ENCODE data around the gene CLUH.

The CLUH gene

DNA sequence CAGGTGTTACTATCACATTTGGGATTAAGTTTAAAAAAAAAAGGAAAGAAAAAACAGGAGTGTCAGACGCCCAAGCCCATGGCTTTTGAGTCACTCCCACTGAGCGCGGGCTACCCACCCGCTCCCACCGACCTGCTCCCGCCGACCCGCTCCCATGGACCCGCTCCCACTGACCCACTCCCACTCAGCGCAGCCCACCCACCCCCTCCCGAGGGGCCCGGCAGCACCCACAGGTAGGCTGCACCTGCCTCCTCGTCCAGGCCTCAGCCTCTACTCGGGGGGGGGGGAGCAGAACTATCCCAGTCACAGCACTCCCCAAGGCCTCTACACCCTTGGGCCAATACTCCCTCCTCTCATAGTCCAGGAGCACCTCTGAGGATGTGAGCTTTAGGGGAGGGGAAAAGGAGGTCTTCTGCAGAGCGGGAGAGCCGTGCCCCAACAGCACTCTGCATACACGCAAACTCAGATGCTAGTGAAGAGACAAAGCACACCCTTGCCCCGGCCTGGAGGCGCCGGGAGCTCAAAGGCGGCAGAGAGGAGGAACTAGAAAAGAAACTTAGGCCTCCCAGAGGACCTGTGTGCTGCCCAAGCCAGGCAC, 2.9 kb downstream of the CLUH start:
- no peak for ATAC-seq (ENCODE audit: low read depth)
- H3K27me3 ChIP-seq (ENCODE audit: insufficient read depth, poor library complexity, severe bottlenecking), result no peaks in the 10 kb centered on the region
- H3K9me3 ChIP-seq (ENCODE audit: severe bottlenecking), result no peaks in the 10 kb centered on the region
- H3K4me3 ChIP-seq (ENCODE audit: severe bottlenecking), result peak overlapping the region; percentile 58
- peaks cover 4% of the 10 kb centered on the region for H3K4me1 ChIP-seq (ENCODE audit: insufficient read depth, poor library complexity, severe bottlenecking)
- H3K36me3 ChIP-seq (ENCODE audit: low read depth), result peaks cover 5% of the 10 kb centered on the region; the same call in 1 of the 2 replicates
- H3K27ac ChIP-seq (ENCODE audit: poor library complexity, severe bottlenecking), result peak overlapping the region; percentile 67
- DNase-seq (ENCODE audit: low spot score), result no peak
- TF ChIP-seq CTCF (IDR thresholded peaks at IDR 0.05; ENCODE audit: poor library complexity, severe bottlenecking), result no peak

DNA sequence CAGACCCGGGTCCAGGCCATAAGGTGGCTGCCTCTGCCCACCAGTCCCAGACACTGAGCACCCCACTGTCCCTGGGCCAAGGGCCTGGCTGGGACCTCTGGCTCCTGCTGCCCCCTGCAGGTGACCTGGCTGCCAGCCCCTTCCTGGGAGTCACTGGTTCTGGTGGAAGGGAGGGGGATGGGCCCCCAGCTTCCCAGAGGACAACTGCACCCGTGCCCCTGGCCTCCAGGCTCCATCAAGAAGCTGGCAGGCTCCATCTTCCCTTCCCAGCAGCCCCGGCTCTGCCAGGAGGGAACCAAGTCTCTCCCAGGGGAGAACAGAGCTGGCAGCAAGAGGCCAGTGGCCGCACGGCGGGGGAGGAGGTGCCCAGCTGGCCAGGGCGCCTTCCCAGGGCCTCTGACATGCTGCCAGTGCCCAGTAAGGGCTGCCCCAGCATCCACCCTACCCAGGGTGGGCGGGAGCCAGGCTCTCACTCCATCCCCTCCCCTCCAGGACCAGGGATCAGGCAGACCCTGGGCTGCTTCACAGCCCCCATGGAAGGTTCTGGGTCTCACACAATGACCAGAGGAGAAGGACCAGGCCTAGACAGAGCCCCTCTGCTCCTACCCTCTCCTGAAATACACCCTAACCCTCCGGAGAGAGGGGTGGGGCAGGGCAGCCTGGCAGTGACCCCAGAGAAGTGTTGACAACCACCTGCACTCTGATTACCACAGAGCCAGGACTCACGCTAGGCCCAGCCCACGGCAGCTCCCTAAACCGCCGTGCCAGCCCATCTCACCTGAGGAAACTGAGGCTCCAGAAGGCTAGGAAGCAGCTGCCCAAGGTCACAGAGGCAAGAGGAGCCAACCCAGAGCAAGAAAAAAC, 3.6 kb downstream of the CLUH start:
- Histone ChIP-seq H3K36me3 (ENCODE audit: low read depth) (peaks cover 12% of the 10 kb centered on the region; the same call in 1 of the 2 replicates), H3K4me1 (ENCODE audit: insufficient read depth, poor library complexity, severe bottlenecking) (peaks cover 4% of the 10 kb centered on the region), H3K4me3 (ENCODE audit: severe bottlenecking) (no peak overlapping the region), H3K27ac (ENCODE audit: poor library complexity, severe bottlenecking) (no peak overlapping the region), H3K9me3 (ENCODE audit: severe bottlenecking) (no peaks in the 10 kb centered on the region), H3K27me3 (ENCODE audit: insufficient read depth, poor library complexity, severe bottlenecking) (no peaks in the 10 kb centered on the region)
- ATAC-seq (ENCODE audit: low read depth) (no peak), DNase-seq (ENCODE audit: low spot score) (no peak)
- peak; percentile 18 for TF ChIP-seq CTCF (IDR thresholded peaks at IDR 0.05; ENCODE audit: poor library complexity, severe bottlenecking)

- no peaks in the 10 kb centered on the region for H3K9me3 ChIP-seq (ENCODE audit: severe bottlenecking)
- ATAC-seq (ENCODE audit: low read depth), result no peak
- no peak overlapping the region for H3K27ac ChIP-seq (ENCODE audit: poor library complexity, severe bottlenecking)
- no peaks in the 10 kb centered on the region for H3K27me3 ChIP-seq (ENCODE audit: insufficient read depth, poor library complexity, severe bottlenecking)
- no peak overlapping the region for H3K4me3 ChIP-seq (ENCODE audit: severe bottlenecking)
- peaks cover 16% of the 10 kb centered on the region for H3K36me3 ChIP-seq (ENCODE audit: low read depth)
- TF ChIP-seq CTCF (IDR thresholded peaks at IDR 0.05; ENCODE audit: poor library complexity, severe bottlenecking), result no peak
- no peaks in the 10 kb centered on the region for H3K4me1 ChIP-seq (ENCODE audit: insufficient read depth, poor library complexity, severe bottlenecking)
- peak; percentile 54 for DNase-seq (ENCODE audit: low spot score)
Measured at GRCh38 chr17:2706911-2707510, 4.6 kb downstream of the CLUH start.

DNA sequence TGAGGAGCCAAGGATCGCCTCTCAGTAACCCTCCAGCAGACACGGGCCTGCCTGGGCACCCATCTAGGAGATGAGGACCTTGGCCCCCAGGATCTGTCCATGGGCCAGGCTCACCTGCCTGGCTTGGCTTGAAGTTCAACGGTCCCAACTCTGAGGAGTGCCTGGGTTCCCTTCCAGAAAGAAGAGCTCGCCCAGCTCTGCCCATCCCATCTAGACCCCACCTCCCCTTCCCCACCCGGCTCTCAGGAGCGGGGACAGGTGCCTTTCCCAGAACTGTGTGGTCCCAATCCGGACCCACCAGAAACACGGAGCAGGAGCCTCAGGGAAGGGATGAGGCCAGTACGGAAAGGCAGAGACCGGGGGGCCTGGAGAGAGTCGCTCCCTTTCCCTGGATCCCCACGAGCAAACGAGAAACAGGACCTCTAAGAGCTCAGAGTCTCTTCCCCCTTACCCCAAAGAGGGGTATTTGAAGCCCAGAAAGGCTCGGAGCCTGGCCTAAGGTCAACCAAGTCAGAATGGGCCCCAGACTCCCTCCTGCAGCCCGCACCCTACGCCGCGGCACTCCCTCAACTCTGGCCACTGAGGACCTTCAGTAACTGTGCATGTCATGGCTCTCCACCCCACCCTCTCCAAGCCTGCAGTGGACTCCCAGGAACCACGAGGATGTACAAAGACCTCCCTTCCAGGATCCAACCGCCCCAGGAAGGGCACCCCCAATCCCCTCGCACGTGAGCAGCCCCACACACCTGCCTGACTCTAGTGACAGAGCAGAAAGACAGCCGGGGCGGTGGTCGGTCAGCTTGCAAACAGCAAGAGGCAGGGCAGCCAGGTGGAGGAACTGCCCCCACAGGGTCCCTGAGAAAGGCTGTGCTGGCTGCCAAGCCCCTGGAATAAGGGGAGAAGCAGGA, 5.4 kb downstream of the CLUH start:
- Histone ChIP-seq H3K4me3 (ENCODE audit: severe bottlenecking) (no peak overlapping the region), H3K27me3 (ENCODE audit: insufficient read depth, poor library complexity, severe bottlenecking) (no peaks in the 10 kb centered on the region), H3K36me3 (ENCODE audit: low read depth) (peaks cover 25% of the 10 kb centered on the region), H3K27ac (ENCODE audit: poor library complexity, severe bottlenecking) (no peak overlapping the region), H3K9me3 (ENCODE audit: severe bottlenecking) (no peaks in the 10 kb centered on the region), H3K4me1 (ENCODE audit: insufficient read depth, poor library complexity, severe bottlenecking) (no peaks in the 10 kb centered on the region)
- no peak for DNase-seq (ENCODE audit: low spot score)
- ATAC-seq (ENCODE audit: low read depth), result no peak
- no peak for TF ChIP-seq CTCF (IDR thresholded peaks at IDR 0.05; ENCODE audit: poor library complexity, severe bottlenecking)

Data from RWPE2 (cell line).